ENCODE measurements around the gene PSMG4. TPM values are rescaled to one million over a fixed set of nuclear protein-coding genes. Genes with fewer than 3 reads are reported as not detected.

Gene PSMG4
- total RNA-seq, 1 experiment from 2014 or later = 35.0 TPM

- Histone ChIP-seq H4K20me1 (ENCODE audit: insufficient read depth) (no peaks in the 10 kb centered on the region), H3K4me1 (ENCODE audit: control insufficient read depth in 1 of 2, insufficient read depth in 2 of 2, low read length in 2 of 2) (no peaks in the 10 kb centered on the region), H2AFZ (ENCODE audit: low read depth, low read length, poor library complexity, severe bottlenecking) (no peak overlapping the region), H3K27ac (ENCODE audit: low read depth, low read length) (no peak overlapping the region), H3K4me3 (replicated peaks in 1 of 2; ENCODE audit: low read depth in 1 of 2, low read length in 2 of 2) (no peak overlapping the region), H3K36me3 (ENCODE audit: control insufficient read depth in 1 of 2, insufficient read depth in 2 of 2, low read length in 2 of 2) (no peaks in the 10 kb centered on the region), H3K9ac (ENCODE audit: low read length) (no peak overlapping the region), H3K27me3 (ENCODE audit: insufficient read depth, low read length) (0 out of 2 replicates have a peak, but pooled peaks cover 6% of the 10 kb centered on the region), H3K4me2 (ENCODE audit: low read length) (no peak overlapping the region), H3K9me3 (ENCODE audit: control insufficient read depth in 1 of 2, insufficient read depth in 1 of 2, low read depth in 1 of 2, low read length in 2 of 2) (no peaks in the 10 kb centered on the region), H3K9me2 (ENCODE audit: insufficient read depth) (no peaks in the 10 kb centered on the region), H3K79me2 (ENCODE audit: insufficient read depth, low read length) (no peaks in the 10 kb centered on the region)
- TF ChIP-seq CBX3 (IDR thresholded peaks at IDR 0.05; ENCODE audit: low read depth) (no peak), ZBTB33 (IDR thresholded peaks at IDR 0.05; ENCODE audit: extremely low read depth, insufficient replicate concordance, low read length) (no peak), CEBPB (IDR thresholded peaks at IDR 0.05; ENCODE audit: low read depth) (no peak), ZNF274 (IDR thresholded peaks at IDR 0.05; ENCODE audit: low read depth, low read length) (no peak), ELF1 (IDR thresholded peaks at IDR 0.05; ENCODE audit: borderline replicate concordance, low read depth) (no peak), RAD21 (IDR thresholded peaks at IDR 0.05; ENCODE audit: low read depth) (no peak), CTCF (IDR thresholded peaks at IDR 0.05 in 2 of 3, conservative IDR thresholded peaks at IDR 0.05 in 1 of 3; ENCODE audit: borderline replicate concordance in 1 of 3, insufficient read depth in 1 of 3, low read depth in 2 of 3, low read length in 2 of 3) (no peak), FOSL1 (IDR thresholded peaks at IDR 0.05; ENCODE audit: low read depth) (no peak), TCF7L2 (IDR thresholded peaks at IDR 0.05; ENCODE audit: borderline replicate concordance, extremely low read depth, insufficient read depth, insufficient read length) (no peak), POLR2AphosphoS5 (IDR thresholded peaks at IDR 0.05; ENCODE audit: low read depth, low read length) (no peak), ZFX (IDR thresholded peaks at IDR 0.05) (no peak), ATF3 (IDR thresholded peaks at IDR 0.05) (no peak)
- ChIA-PET CTCF (no interaction called here), RAD21 (ENCODE audit: low non-redundant PET in 1 of 2, low total read pairs in 2 of 2, uncharacterized antibody in 2 of 2, unreplicated experiment in 2 of 2) (no interaction called here), POLR2A (no interaction called here)
- DNase-seq (ENCODE audit: low read depth, low spot score) (no peak), ATAC-seq (no peak)
- BruUV-seq (replicated peaks) = no TSS peak
- intact Hi-C loops (cut with micrococcal nuclease) = no loop called here
Measured at GRCh38 chr6:3229566-3230178, 29.1 kb upstream of the PSMG4 start.
